ENCODE data around the gene GBGT1. TPM values are rescaled to one million over a fixed set of nuclear protein-coding genes. Genes with fewer than 3 reads are reported as not detected.

Gene GBGT1
- total RNA-seq, 1 experiment from 2014 or later, result 1.8 TPM

DNA sequence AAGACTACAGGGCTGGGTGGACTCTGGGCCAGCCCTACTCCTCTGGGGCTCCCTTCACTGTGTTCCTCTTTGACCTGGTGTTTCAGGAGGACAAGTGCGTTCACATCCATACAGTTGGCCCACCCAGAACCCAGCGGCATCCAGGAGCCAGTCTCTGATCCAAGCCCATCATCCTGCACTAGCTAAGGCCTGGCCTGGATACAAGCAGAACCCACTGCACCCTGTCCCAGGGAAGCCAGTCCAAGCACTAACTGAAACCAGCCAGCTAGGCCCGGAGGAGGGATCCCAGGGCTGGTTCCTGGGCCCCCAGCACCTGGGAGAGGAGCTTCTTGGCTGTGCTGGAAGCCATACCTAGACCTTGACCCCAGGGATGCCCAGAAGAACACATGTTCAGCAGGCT lies 4.1 kb upstream of the GBGT1 start:
- H3K4me3 ChIP-seq (ENCODE audit: low read depth in 2 of 2, low read length in 2 of 2), result no peak overlapping the region
- intact Hi-C loops (cut with micrococcal nuclease; ENCODE audit: unreplicated experiment) (no loop called here), in situ Hi-C loops (cut with HindIII; ENCODE audit: low pct_unique_long_range_greater_than_20kb, low sequenced_read_pairs) (no loop called here)
- no peaks in the 10 kb centered on the region for H3K27me3 ChIP-seq (ENCODE audit: control insufficient read depth, insufficient read depth, low read length)
- ATAC-seq, result no peak
- H3K36me3 ChIP-seq (ENCODE audit: control insufficient read depth, insufficient read depth, low read length), result no peaks in the 10 kb centered on the region
- no TSS peak for BruUV-seq (replicated peaks)
- TF ChIP-seq TCF7L2 (IDR thresholded peaks at IDR 0.05; ENCODE audit: low read depth, low read length) (no peak), SIN3A (IDR thresholded peaks at IDR 0.05; ENCODE audit: borderline replicate concordance, insufficient read depth, low read depth, low read length) (no peak), POLR2AphosphoS5 (IDR thresholded peaks at IDR 0.05; ENCODE audit: low read depth, low read length) (no peak)
- TF ChIP-seq, protein P1, sequence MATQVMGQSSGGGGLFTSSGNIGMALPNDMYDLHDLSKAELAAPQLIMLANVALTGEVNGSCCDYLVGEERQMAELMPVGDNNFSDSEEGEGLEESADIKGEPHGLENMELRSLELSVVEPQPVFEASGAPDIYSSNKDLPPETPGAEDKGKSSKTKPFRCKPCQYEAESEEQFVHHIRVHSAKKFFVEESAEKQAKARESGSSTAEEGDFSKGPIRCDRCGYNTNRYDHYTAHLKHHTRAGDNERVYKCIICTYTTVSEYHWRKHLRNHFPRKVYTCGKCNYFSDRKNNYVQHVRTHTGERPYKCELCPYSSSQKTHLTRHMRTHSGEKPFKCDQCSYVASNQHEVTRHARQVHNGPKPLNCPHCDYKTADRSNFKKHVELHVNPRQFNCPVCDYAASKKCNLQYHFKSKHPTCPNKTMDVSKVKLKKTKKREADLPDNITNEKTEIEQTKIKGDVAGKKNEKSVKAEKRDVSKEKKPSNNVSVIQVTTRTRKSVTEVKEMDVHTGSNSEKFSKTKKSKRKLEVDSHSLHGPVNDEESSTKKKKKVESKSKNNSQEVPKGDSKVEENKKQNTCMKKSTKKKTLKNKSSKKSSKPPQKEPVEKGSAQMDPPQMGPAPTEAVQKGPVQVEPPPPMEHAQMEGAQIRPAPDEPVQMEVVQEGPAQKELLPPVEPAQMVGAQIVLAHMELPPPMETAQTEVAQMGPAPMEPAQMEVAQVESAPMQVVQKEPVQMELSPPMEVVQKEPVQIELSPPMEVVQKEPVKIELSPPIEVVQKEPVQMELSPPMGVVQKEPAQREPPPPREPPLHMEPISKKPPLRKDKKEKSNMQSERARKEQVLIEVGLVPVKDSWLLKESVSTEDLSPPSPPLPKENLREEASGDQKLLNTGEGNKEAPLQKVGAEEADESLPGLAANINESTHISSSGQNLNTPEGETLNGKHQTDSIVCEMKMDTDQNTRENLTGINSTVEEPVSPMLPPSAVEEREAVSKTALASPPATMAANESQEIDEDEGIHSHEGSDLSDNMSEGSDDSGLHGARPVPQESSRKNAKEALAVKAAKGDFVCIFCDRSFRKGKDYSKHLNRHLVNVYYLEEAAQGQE (IDR thresholded peaks at IDR 0.05; ENCODE audit: insufficient read depth in 1 of 2, low read depth in 2 of 2, low read length in 1 of 2), result no peak
- TF ChIP-seq, protein P2, sequence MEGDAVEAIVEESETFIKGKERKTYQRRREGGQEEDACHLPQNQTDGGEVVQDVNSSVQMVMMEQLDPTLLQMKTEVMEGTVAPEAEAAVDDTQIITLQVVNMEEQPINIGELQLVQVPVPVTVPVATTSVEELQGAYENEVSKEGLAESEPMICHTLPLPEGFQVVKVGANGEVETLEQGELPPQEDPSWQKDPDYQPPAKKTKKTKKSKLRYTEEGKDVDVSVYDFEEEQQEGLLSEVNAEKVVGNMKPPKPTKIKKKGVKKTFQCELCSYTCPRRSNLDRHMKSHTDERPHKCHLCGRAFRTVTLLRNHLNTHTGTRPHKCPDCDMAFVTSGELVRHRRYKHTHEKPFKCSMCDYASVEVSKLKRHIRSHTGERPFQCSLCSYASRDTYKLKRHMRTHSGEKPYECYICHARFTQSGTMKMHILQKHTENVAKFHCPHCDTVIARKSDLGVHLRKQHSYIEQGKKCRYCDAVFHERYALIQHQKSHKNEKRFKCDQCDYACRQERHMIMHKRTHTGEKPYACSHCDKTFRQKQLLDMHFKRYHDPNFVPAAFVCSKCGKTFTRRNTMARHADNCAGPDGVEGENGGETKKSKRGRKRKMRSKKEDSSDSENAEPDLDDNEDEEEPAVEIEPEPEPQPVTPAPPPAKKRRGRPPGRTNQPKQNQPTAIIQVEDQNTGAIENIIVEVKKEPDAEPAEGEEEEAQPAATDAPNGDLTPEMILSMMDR (IDR thresholded peaks at IDR 0.05), result no peak
- ChIA-PET CTCF (no interaction called here), POLR2A (no interaction called here)
- DNase-seq (ENCODE audit: low read depth, low spot score), result no peak
- H3K27ac ChIP-seq (ENCODE audit: low read length), result peak overlapping the region; percentile 72
- peaks cover 28% of the 10 kb centered on the region for H3K4me1 ChIP-seq (ENCODE audit: control insufficient read depth, insufficient read depth, low read length)
- no peaks in the 10 kb centered on the region for H3K9me3 ChIP-seq (ENCODE audit: control insufficient read depth, insufficient read depth, low read depth, low read length)

DNA sequence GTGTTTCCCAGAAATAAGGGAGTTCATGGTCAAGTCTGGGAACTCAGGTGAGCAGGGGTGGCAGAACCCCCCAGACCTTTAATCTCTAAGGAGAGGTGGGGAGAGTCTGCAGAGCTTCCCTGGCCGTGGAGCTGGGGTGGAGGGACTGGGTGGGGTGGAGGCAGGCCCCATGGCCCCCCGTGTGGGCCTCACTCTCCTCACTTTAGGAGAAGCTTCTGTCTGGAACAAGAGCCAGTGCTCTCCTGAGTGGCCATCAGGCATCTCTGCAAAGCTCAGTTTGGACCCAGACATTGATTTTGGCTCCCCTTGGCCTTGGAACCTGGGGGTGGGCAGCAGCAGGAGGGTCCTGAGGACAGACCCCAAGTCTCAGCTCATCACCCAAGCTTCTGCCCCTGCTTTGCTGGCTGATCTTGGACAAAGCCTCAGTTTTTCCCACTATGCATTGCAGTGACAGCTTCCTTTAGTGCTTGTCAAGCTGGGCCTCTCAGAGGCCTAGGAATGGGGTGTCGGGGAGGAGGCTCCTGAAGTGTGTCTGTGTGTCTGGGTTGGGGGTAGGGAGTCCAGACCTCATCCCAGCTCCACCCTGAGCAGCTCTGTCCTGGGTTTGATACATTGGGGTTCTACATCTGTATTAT lies 3.5 kb upstream of the GBGT1 start:
- CTCF ChIA-PET, result no interaction called here
- no peaks in the 10 kb centered on the region for H3K27me3 ChIP-seq (ENCODE audit: control insufficient read depth, insufficient read depth, low read length)
- peaks cover 28% of the 10 kb centered on the region for H3K4me1 ChIP-seq (ENCODE audit: control insufficient read depth, insufficient read depth, low read length)
- H3K4me3 ChIP-seq (ENCODE audit: low read depth in 2 of 2, low read length in 2 of 2), result no peak overlapping the region
- POLR2A ChIA-PET, result interaction anchor here (0.6 kb wide), 1 partner anchor 189 kb away, joined by 5 read pairs; the partner anchor contains the start of genes SURF1 and SURF2
- DNase-seq (ENCODE audit: low read depth, low spot score), result no peak
- no peak for ATAC-seq
- BruUV-seq (replicated peaks), result no TSS peak
- H3K36me3 ChIP-seq (ENCODE audit: control insufficient read depth, insufficient read depth, low read length), result no peaks in the 10 kb centered on the region
- intact Hi-C loops (cut with micrococcal nuclease; ENCODE audit: unreplicated experiment) (no loop called here), in situ Hi-C loops (cut with HindIII; ENCODE audit: low pct_unique_long_range_greater_than_20kb, low sequenced_read_pairs) (no loop called here)
- H3K9me3 ChIP-seq (ENCODE audit: control insufficient read depth, insufficient read depth, low read depth, low read length), result no peaks in the 10 kb centered on the region
- TF ChIP-seq, protein P2 (IDR thresholded peaks at IDR 0.05), result no peak
- no peak for TF ChIP-seq POLR2AphosphoS5 (IDR thresholded peaks at IDR 0.05; ENCODE audit: low read depth, low read length)
- TF ChIP-seq, protein P1 (IDR thresholded peaks at IDR 0.05; ENCODE audit: insufficient read depth in 1 of 2, low read depth in 2 of 2, low read length in 1 of 2), result no peak
- no peak for TF ChIP-seq TCF7L2 (IDR thresholded peaks at IDR 0.05; ENCODE audit: low read depth, low read length)
- no peak for TF ChIP-seq SIN3A (IDR thresholded peaks at IDR 0.05; ENCODE audit: borderline replicate concordance, insufficient read depth, low read depth, low read length)
- peak overlapping the region; percentile 72 for H3K27ac ChIP-seq (ENCODE audit: low read length)

Data from Panc1 (cell line).